Tibial artery (tissue), 4 donors: ENCODE results near the gene CYBRD1.
"Not testable (repeated sequence)": the region's sequence is repeated elsewhere in the genome, so short reads cannot be mapped to it uniquely, and the experiment has no call there.

Experiments used
- DNase-seq, 2 donors: peaks; one replicate each; pipeline ENCODE4 v3.0.0-alpha.2; 2019
- H3K27ac ChIP-seq, 2 donors: fragments of 200-600 bp; sonication (generic) in 1 of 2; 1 replicate in 1 of 2; 2 replicates in 1 of 2; pipeline ENCODE4 v1.5.1; 2018 to 2019; ENCODE audit warnings: mild to moderate bottlenecking in 1 of 2
- H3K27me3 ChIP-seq, 2 donors: fragments of 200-600 bp; sonication (generic) in 1 of 2; one replicate each; pipeline versions ENCODE4 v1.5.1 to v1.6.0; 2016 to 2019
- H3K36me3 ChIP-seq, 3 donors: fragments of 200-600 bp; sonication (generic) in 2 of 3; one replicate each; pipeline ENCODE4 v1.5.1; 2016 to 2019; ENCODE audit warnings: mild to moderate bottlenecking in 2 of 3
- H3K4me1 ChIP-seq, 4 donors: fragments of 200-600 bp; sonication (generic) in 2 of 4; 1 replicate in 3 of 4; 2 replicates in 1 of 4; pipeline ENCODE4 v1.5.1; 2016 to 2019
- H3K4me3 ChIP-seq, 2 donors: fragments of 200-600 bp; sonication (generic) in 1 of 2; 1 replicate in 1 of 2; 2 replicates in 1 of 2; pipeline ENCODE4 v1.5.1; 2018 to 2019; ENCODE audit warnings: mild to moderate bottlenecking in 2 of 2
- H3K9me3 ChIP-seq, 3 donors: fragments of 200-600 bp; sonication (generic) in 1 of 3; one replicate each; pipeline ENCODE4 v1.5.1; 2016 to 2019
- CTCF ChIP-seq, 2 experiments: fragments of 200-600 bp in 1 of 2; fragments of 450-650 bp in 1 of 2; IDR thresholded peaks; one replicate each; pipeline ENCODE4 v1.5.1; 2017 to 2019; ENCODE audit warnings: antibody characterized with exemption in 2 of 2, mild to moderate bottlenecking in 1 of 2, moderate library complexity in 1 of 2
- intact Hi-C: fragments of 100-400 bp; cut with DNase I; formaldehyde crosslinking; loops from one replicate; pipeline ENCODE4 v1.15.0; 2023; ENCODE audit warnings: low total_unique reads

CYBRD1 gene

GRCh38 chr2:171533331-171533730, 11.1 kb downstream of the CYBRD1 start:
- Histone ChIP-seq H3K4me3 (no peak overlapping the region), H3K36me3 (peaks cover 0 to 4% (median 0%) of the 10 kb centered on the region in 3 donors), H3K27ac (no peak overlapping the region), H3K27me3 (no peaks in the 10 kb centered on the region), H3K9me3 (no peaks in the 10 kb centered on the region), H3K4me1 (peaks cover 0 to 66% (median 31%) of the 10 kb centered on the region in 4 donors)
- DNase-seq, result no peak
- no peak for TF ChIP-seq CTCF (IDR thresholded peaks at IDR 0.05)
- intact Hi-C loops, result no loop called here

- intact Hi-C loops, H3K4me3 ChIP-seq, H3K27me3 ChIP-seq, H3K36me3 ChIP-seq, H3K27ac ChIP-seq, DNase-seq, H3K9me3 ChIP-seq: not testable (repeated sequence)
- H3K4me1 ChIP-seq, result peaks cover 0 to 59% (median 22%) of the 10 kb centered on the region in 4 donors
Observed at GRCh38 chr2:171535528-171535927, 13.3 kb downstream of the CYBRD1 start.

- Histone ChIP-seq H3K4me3 (no peak overlapping the region), H3K27ac (no peak overlapping the region), H3K9me3 (no peaks in the 10 kb centered on the region), H3K27me3 (no peaks in the 10 kb centered on the region), H3K4me1 (peaks cover 0 to 27% (median 7%) of the 10 kb centered on the region in 4 donors), H3K36me3 (peaks cover 24 to 32% (median 26%) of the 10 kb centered on the region in 3 donors)
- intact Hi-C loops, result no loop called here
- DNase-seq, result no peak
- TF ChIP-seq CTCF (IDR thresholded peaks at IDR 0.05), result no peak
Observed at GRCh38 chr2:171540437-171540836, 18.2 kb downstream of the CYBRD1 start.

GRCh38 chr2:171541202-171541887, 19.1 kb downstream of the CYBRD1 start:
- no peak for TF ChIP-seq CTCF (IDR thresholded peaks at IDR 0.05)
- intact Hi-C loops, result no loop called here
- Histone ChIP-seq H3K36me3 (peaks cover 24 to 32% (median 26%) of the 10 kb centered on the region in 3 donors), H3K4me3 (no peak overlapping the region), H3K9me3 (no peaks in the 10 kb centered on the region), H3K4me1 (peaks cover 0 to 18% (median 4%) of the 10 kb centered on the region in 4 donors), H3K27me3 (no peaks in the 10 kb centered on the region), H3K27ac (no peak overlapping the region)
- DNase-seq, result no peak

- Histone ChIP-seq H3K36me3 (peaks cover 24 to 32% (median 26%) of the 10 kb centered on the region in 3 donors), H3K4me3 (no peak overlapping the region), H3K4me1 (peaks cover 0 to 11% (median 2%) of the 10 kb centered on the region in 4 donors), H3K27me3 (no peaks in the 10 kb centered on the region), H3K27ac (no peak overlapping the region), H3K9me3 (no peaks in the 10 kb centered on the region)
- no peak for DNase-seq
- no peak for TF ChIP-seq CTCF (IDR thresholded peaks at IDR 0.05)
- intact Hi-C loops, result no loop called here
Observed at GRCh38 chr2:171545086-171545485, 22.8 kb downstream of the CYBRD1 start.

- H3K4me3 ChIP-seq, result no peak overlapping the region
- intact Hi-C loops, result no loop called here
- H3K27ac ChIP-seq, result no peak overlapping the region
- peaks cover 22 to 27% (median 27%) of the 10 kb centered on the region in 3 donors for H3K36me3 ChIP-seq
- H3K9me3 ChIP-seq, result no peaks in the 10 kb centered on the region
- no peak for DNase-seq
- peaks cover 0 to 3% (median 0%) of the 10 kb centered on the region in 4 donors for H3K4me1 ChIP-seq
- H3K27me3 ChIP-seq, result no peaks in the 10 kb centered on the region
- TF ChIP-seq CTCF (IDR thresholded peaks at IDR 0.05), result no peak
Observed at GRCh38 chr2:171547256-171547655, 25.0 kb downstream of the CYBRD1 start.
